Tibial nerve (tissue), 4 donors: ENCODE results near the gene EVA1B. TPM values are rescaled to one million over a fixed set of nuclear protein-coding genes. Genes with fewer than 3 reads are reported as not detected.

ENCODE experiments used
- DNase-seq, 2 donors: peaks; one replicate each; pipeline ENCODE4 v3.0.0-alpha.2; 2019; ENCODE audit warnings: low spot score in 2 of 2
- H3K27ac ChIP-seq, 4 donors: fragments of 200-600 bp; sonication (generic) in 3 of 4; one replicate each; pipeline ENCODE4 v1.5.1; 2017 to 2019; ENCODE audit warnings: mild to moderate bottlenecking in 1 of 4
- H3K27me3 ChIP-seq, 2 donors: fragments of 200-600 bp; sonication (generic) in 1 of 2; one replicate each; pipeline versions ENCODE4 v1.5.1 to v1.6.0; 2017 to 2019
- H3K36me3 ChIP-seq, 3 donors: fragments of 200-600 bp; sonication (generic); one replicate each; pipeline ENCODE4 v1.5.1; 2018 to 2019
- H3K4me1 ChIP-seq, 4 donors: fragments of 200-600 bp; sonication (generic) in 3 of 4; one replicate each; pipeline ENCODE4 v1.5.1; 2017 to 2019
- H3K4me3 ChIP-seq, 4 donors: fragments of 200-600 bp; sonication (generic) in 3 of 4; one replicate each; pipeline ENCODE4 v1.5.1; 2017 to 2019; ENCODE audit warnings: mild to moderate bottlenecking in 1 of 4, moderate library complexity in 1 of 4
- H3K9me3 ChIP-seq, 4 donors: fragments of 200-600 bp; sonication (generic) in 3 of 4; one replicate each; pipeline ENCODE4 v1.5.1; 2017 to 2019
- EP300 ChIP-seq, 2 donors: sonication (generic); formaldehyde crosslinking; IDR thresholded peaks; one replicate each; pipeline ENCODE4 v1.6.1; 2017; ENCODE audit warnings: antibody characterized with exemption in 2 of 2, mild to moderate bottlenecking in 1 of 2
- POLR2A ChIP-seq, 2 donors: fragments of 450-650 bp; IDR thresholded peaks; one replicate each; pipeline ENCODE4 v1.6.1; 2017; ENCODE audit warnings: antibody characterized with exemption in 2 of 2, mild to moderate bottlenecking in 2 of 2, moderate library complexity in 2 of 2
- WGBS, 2 donors: methylation state at CpG; one replicate each; pipeline ENCODE4 v1.1.5; 2018; 5-methylcytosine and 5-hydroxymethylcytosine counted together
- total RNA-seq, 4 donors: library from RNA; depleted of rRNA; stranded (reverse); fragments of >200 nt; gene quantifications; one replicate each; pipeline ENCODE4 v1.1.0, GENCODE V29; 2016
- TF ChIP-seq, protein P1 (sequence below), 5 experiments: fragments of 200-600 bp in 3 of 5; fragments of 450-650 bp in 2 of 5; sonication (generic) in 3 of 5; IDR thresholded peaks; one replicate each; pipeline ENCODE4 v1.5.1; 2016 to 2019; ENCODE audit warnings: antibody characterized with exemption in 5 of 5, mild to moderate bottlenecking in 3 of 5, moderate library complexity in 2 of 5

EVA1B gene
- total RNA-seq, 4 donors from 2014 or later, result 61.4 to 128 (median 86.3) TPM

DNA sequence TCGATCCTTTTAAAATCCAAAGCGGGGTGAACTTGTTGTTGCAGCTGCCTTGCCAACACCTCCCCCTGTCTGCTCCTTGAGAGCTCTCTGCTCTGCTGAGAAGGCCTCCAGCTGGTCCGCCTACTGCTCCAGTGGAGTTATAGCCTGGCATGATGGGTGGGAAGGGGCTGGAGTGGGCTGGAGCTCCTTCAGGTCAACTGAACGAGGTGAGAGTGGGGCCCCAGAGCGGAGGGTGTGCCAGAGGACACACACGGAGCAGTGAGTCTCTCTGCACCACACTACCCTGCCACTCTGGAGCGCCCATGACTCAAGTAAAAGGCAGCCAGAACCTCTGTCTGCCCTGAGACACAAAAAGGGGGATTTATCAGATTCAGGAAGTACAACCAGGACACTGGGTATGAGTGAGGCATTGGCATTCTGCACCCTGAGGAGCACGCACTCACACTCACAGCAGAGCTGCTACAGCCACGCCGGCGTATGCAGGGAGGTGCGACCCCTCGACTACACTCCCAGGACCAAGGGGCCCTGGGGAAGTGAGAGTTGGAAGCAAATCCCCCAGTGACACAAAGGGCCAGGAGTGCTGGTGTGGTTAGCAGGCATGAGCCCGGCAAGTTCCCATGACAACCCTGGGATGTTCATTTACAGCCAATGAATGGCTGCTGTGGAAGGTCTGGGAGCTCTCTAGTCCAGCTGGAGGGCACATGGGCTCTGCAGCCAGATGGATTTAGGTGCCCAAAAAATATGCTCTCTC is 28.0 kb upstream of the EVA1B start:
- TF ChIP-seq POLR2A (IDR thresholded peaks at IDR 0.05) (no peak), EP300 (IDR thresholded peaks at IDR 0.05) (no peak)
- TF ChIP-seq, protein P1, sequence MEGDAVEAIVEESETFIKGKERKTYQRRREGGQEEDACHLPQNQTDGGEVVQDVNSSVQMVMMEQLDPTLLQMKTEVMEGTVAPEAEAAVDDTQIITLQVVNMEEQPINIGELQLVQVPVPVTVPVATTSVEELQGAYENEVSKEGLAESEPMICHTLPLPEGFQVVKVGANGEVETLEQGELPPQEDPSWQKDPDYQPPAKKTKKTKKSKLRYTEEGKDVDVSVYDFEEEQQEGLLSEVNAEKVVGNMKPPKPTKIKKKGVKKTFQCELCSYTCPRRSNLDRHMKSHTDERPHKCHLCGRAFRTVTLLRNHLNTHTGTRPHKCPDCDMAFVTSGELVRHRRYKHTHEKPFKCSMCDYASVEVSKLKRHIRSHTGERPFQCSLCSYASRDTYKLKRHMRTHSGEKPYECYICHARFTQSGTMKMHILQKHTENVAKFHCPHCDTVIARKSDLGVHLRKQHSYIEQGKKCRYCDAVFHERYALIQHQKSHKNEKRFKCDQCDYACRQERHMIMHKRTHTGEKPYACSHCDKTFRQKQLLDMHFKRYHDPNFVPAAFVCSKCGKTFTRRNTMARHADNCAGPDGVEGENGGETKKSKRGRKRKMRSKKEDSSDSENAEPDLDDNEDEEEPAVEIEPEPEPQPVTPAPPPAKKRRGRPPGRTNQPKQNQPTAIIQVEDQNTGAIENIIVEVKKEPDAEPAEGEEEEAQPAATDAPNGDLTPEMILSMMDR (IDR thresholded peaks at IDR 0.05), result no peak
- Histone ChIP-seq H3K27ac (peak overlapping the region; percentile 46 to 90 (median 74)), H3K4me1 (peaks cover 0 to 46% (median 36%) of the 10 kb centered on the region in 4 donors), H3K27me3 (no peaks in the 10 kb centered on the region), H3K9me3 (no peaks in the 10 kb centered on the region), H3K4me3 (no peak overlapping the region), H3K36me3 (peaks cover 2 to 58% (median 11%) of the 10 kb centered on the region in 3 donors)
- DNase-seq, result no peak
- 42 to 46% methylated on average over 9 to 14 of the region's 14 CpGs for WGBS, 2 donors

DNA sequence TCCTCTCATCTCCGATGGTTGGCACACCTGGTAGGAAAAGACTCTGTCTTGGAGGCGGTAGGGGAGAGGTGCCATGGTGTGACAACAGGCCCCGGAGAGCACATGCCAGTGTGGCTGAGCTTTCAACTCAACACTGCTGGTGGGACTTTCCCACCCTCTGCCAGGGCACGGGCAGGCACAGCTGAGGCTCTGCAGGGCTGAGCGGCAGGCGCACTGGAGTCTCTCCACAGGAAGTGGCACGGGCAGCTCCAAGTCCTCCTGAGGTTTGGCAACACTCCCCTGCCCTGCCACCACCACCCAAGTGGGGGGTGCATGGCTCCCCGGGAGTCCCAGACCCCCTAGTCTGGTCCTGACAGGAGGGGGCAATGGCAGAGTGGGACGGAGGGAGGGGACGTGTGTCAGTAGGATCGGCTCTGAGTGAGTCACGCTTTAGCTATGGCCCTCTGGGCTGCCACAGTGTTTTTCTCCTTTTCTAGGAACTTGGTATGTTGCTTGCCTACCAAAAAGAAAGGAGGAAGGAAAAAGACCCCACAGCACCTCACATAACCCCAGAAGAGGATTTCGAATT is 27.3 kb upstream of the EVA1B start:
- DNase-seq, result no peak
- peaks cover 0 to 46% (median 36%) of the 10 kb centered on the region in 4 donors for H3K4me1 ChIP-seq
- TF ChIP-seq, protein P1 (IDR thresholded peaks at IDR 0.05), result no peak
- TF ChIP-seq POLR2A (IDR thresholded peaks at IDR 0.05) (no peak), EP300 (IDR thresholded peaks at IDR 0.05) (peak in 1 of 2 donors; percentile 46)
- WGBS, 2 donors, result 35 to 39% methylated on average over 13 of the region's 13 CpGs
- peaks cover 2 to 63% (median 11%) of the 10 kb centered on the region in 3 donors for H3K36me3 ChIP-seq
- H3K27me3 ChIP-seq, result no peaks in the 10 kb centered on the region
- no peaks in the 10 kb centered on the region for H3K9me3 ChIP-seq
- H3K27ac ChIP-seq, result peak overlapping the region; percentile 46 to 90 (median 74)
- H3K4me3 ChIP-seq, result no peak overlapping the region

DNA sequence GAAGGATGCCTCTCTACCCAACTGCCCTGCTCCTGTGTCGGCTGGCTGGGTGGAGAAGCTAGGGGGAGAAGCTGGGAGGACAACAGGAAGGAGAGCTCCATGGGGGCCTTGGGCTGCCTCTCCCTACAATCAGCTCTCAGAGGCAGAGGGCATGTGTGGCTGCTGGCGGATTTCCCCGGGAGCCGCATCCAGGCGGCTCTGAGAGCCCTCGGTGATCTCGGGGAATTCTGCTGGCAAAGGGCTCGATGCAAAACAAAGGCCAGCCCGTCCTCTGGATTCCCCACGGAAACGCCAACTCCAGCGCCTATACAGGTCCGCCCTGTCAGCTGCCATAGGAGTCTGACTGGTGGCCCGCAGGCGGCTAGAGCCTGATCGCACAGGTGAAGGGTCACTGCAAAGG is 26.4 kb upstream of the EVA1B start:
- TF ChIP-seq POLR2A (IDR thresholded peaks at IDR 0.05), result no peak
- TF ChIP-seq, protein P1 (IDR thresholded peaks at IDR 0.05), result no peak
- TF ChIP-seq EP300 (IDR thresholded peaks at IDR 0.05), result no peak
- no peak for DNase-seq
- Histone ChIP-seq H3K9me3 (no peaks in the 10 kb centered on the region), H3K4me3 (no peak overlapping the region), H3K4me1 (peaks cover 0 to 46% (median 36%) of the 10 kb centered on the region in 4 donors), H3K27ac (peak overlapping the region; percentile 46 to 90 (median 74)), H3K27me3 (no peaks in the 10 kb centered on the region), H3K36me3 (peaks cover 2 to 64% (median 11%) of the 10 kb centered on the region in 3 donors)
- WGBS, 2 donors, result 49 to 57% methylated on average over 5 to 11 of the region's 16 CpGs

DNA sequence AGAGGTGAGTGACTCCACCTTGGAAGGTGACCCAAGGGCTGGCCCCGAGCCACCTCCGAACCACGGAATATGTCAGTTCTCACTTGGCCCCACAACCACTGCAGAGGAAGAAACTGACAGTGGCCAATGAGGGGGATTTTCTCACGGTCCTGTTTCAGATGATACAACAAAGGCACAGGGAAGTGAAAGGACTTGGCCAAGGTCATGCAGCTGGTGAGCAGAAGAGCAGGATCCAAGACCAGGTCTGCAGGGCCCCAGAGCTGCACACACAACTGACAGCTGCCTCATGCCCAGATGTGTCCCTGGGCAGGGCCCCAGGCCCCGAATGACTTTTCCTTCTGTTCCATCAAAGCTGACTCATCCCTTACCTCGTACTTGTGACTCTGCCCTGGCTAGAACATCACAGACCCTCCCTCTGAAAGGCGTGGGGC is 25.8 kb upstream of the EVA1B start:
- Histone ChIP-seq H3K27me3 (no peaks in the 10 kb centered on the region), H3K4me3 (no peak overlapping the region), H3K27ac (peak overlapping the region in 3 of 4 donors; percentile 65 to 90 (median 84)), H3K36me3 (peaks cover 0 to 64% (median 5%) of the 10 kb centered on the region in 3 donors), H3K9me3 (no peaks in the 10 kb centered on the region), H3K4me1 (peaks cover 0 to 46% (median 36%) of the 10 kb centered on the region in 4 donors)
- no peak for DNase-seq
- 64 to 66% methylated on average over 7 of the region's 7 CpGs for WGBS, 2 donors
- TF ChIP-seq EP300 (IDR thresholded peaks at IDR 0.05) (no peak), POLR2A (IDR thresholded peaks at IDR 0.05) (no peak)
- TF ChIP-seq, protein P1 (IDR thresholded peaks at IDR 0.05), result no peak
